Measurements from ENCODE around the gene CEACAM20. TPM values are rescaled to one million over a fixed set of nuclear protein-coding genes. Genes with fewer than 3 reads are reported as not detected.

CEACAM20 gene
- total RNA-seq, result not detected
- polyA plus RNA-seq, result not detected
- long read RNA-seq, donor 1, result 0 reads
- long read RNA-seq, donor 2, result 0 reads
- long read RNA-seq, donor 3, result 0 reads
- long read RNA-seq, donor 4, result 0 reads

DNA sequence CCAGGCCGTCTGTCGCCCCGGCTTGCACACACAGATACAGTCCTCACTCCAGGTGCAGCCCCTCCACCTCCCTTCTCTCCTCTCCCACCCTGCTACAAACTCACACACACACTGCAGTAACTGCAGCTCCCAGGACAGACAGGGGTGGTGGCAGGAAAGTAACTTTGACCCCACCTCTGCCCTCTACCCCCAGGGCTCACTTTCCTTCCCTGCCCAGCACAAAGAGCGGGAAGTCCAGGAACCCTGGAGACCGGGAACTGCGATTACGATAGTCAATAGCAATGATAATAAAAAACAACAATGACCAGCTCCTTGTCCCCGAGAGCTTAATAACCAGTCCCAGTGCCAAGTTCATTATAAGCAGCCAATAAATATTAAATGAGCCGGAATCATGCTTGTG lies at the start of gene CEACAM20:
CEACAM20 (minus strand) TSS at position 140 of the 400 bp plus-strand sequence. CDS start 166 bp downstream, outside the sequence.
- no peaks in the 10 kb centered on the region for H3K9me3 ChIP-seq (ENCODE audit: control insufficient read depth, low read length)
- ATAC-seq, result peak in 1 of 2 donors; percentile 16
- H3K4me1 ChIP-seq (ENCODE audit: control insufficient read depth, insufficient read depth, low read length), result no peaks in the 10 kb centered on the region
- 67% methylated on average over 9 of the region's 9 CpGs for WGBS
- intact Hi-C loops (cut with DNase I), result no loop called here
- no peak for DNase-seq
- H3K27me3 ChIP-seq (ENCODE audit: control insufficient read depth, insufficient read depth), result no peaks in the 10 kb centered on the region
- H3K4me3 ChIP-seq (ENCODE audit: low read length), result no peak within 1 kb of the TSS
- no peak within 1 kb of the TSS for H3K27ac ChIP-seq (ENCODE audit: low read length)

- Histone ChIP-seq H3K4me1 (ENCODE audit: control insufficient read depth, insufficient read depth, low read length) (no peaks in the 10 kb centered on the region), H3K27ac (ENCODE audit: low read length) (no peak overlapping the region), H3K9me3 (ENCODE audit: control insufficient read depth, low read length) (no peaks in the 10 kb centered on the region), H3K4me3 (ENCODE audit: low read length) (no peak overlapping the region), H3K27me3 (ENCODE audit: control insufficient read depth, insufficient read depth) (no peaks in the 10 kb centered on the region)
- intact Hi-C loops (cut with DNase I), result loop anchor here in 3 of 4 donors (5.0 to 10.0 kb wide), 3 partner anchors 80 to 267 kb away; partner anchors contain the start of gene NECTIN2 (in 1 of the 3)
- WGBS, result 61% methylated on average over 1 of the region's 1 CpG
- DNase-seq, result no peak
- no peak for ATAC-seq
Observed at GRCh38 chr19:44577566-44577874, 48.0 kb upstream of the CEACAM20 start.

DNA sequence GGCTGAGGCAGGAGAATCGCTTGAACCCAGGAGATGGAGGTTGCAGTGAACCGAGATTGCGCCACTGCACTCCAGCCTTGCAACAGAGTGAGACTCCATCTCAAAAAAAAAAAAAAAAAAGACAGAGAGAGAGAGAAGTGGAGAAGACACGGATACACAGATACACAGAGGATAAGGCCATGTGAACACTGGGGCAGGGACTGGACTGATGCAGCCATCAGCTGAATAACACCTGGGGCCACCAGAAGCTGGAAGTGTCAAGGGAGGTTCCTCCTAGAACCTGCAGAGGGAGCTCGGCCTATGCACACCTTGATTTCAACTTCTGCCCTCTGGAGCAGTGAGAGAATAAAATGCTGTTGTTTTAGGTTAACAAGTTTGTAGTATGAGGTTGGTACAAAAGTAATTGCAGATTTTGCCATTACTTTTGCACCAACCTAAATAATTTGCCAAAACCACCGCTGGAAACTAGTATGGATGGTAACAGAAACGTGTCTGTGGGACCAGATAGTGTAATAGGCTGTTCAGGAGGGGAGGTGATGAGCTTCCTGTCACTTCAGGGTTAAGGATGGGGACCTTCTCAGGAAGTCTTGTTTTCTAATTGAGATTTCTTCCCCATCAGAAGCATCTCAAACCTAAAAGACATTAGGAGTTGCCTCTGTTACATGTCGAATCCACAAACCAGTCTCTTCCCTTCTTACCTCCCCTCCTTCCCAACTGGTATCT lies 47.5 kb upstream of the CEACAM20 start:
- no peak for DNase-seq
- no peaks in the 10 kb centered on the region for H3K9me3 ChIP-seq (ENCODE audit: control insufficient read depth, low read length)
- ATAC-seq, result peak; percentile 50 to 62
- no peaks in the 10 kb centered on the region for H3K27me3 ChIP-seq (ENCODE audit: control insufficient read depth, insufficient read depth)
- no peak overlapping the region for H3K4me3 ChIP-seq (ENCODE audit: low read length)
- no peaks in the 10 kb centered on the region for H3K4me1 ChIP-seq (ENCODE audit: control insufficient read depth, insufficient read depth, low read length)
- no peak overlapping the region for H3K27ac ChIP-seq (ENCODE audit: low read length)
- 70% methylated on average over 8 of the region's 8 CpGs for WGBS
- intact Hi-C loops (cut with DNase I), result loop anchor here in 3 of 4 donors (5.0 to 10.0 kb wide), 3 partner anchors 80 to 268 kb away; partner anchors contain the start of gene NECTIN2 (in 1 of the 3)

DNA sequence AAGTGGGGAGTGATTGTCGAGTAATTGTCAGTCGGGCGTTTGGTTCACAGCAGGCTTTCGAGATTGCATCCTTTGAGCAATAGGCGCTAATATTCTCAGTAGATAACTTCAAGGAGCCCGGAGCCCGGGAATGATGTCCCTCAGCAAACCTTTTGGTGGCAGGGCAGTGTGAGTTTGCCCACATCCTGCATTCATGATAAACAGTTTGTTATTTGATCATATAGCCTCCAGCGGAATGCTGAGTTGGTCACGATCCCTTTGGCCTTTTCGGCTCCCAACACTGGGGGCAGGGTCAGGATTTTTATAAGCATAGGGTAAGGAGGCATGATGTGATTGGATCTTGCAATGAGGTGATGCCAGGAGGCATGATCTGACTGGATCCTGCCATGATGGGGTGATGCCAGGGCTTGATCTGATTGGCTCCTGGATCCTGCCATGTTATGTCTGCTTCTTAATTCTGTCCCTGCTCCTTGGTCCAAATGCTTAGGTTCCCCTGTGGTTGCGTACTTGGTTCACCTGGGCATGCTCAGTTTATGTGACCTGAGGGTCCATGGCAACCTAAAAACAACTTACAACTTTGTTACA lies 45.7 kb upstream of the CEACAM20 start:
- Histone ChIP-seq H3K27me3 (ENCODE audit: control insufficient read depth, insufficient read depth) (no peaks in the 10 kb centered on the region), H3K4me1 (ENCODE audit: control insufficient read depth, insufficient read depth, low read length) (no peaks in the 10 kb centered on the region), H3K9me3 (ENCODE audit: control insufficient read depth, low read length) (no peaks in the 10 kb centered on the region), H3K27ac (ENCODE audit: low read length) (no peak overlapping the region), H3K4me3 (ENCODE audit: low read length) (no peak overlapping the region)
- ATAC-seq (no peak), DNase-seq (no peak)
- WGBS, result 77% methylated on average over 11 of the region's 11 CpGs
- intact Hi-C loops (cut with DNase I), result loop anchor here in 3 of 4 donors (5.0 to 10.0 kb wide), 3 partner anchors 82 to 270 kb away; partner anchors contain the start of gene NECTIN2 (in 1 of the 3)

GRCh38 chr19:44574186-44574950 lies 44.9 kb upstream of the CEACAM20 start:
- H3K27ac ChIP-seq (ENCODE audit: low read length), result no peak overlapping the region
- H3K9me3 ChIP-seq (ENCODE audit: control insufficient read depth, low read length), result no peaks in the 10 kb centered on the region
- no peak overlapping the region for H3K4me3 ChIP-seq (ENCODE audit: low read length)
- ATAC-seq (no peak), DNase-seq (no peak)
- intact Hi-C loops (cut with DNase I), result loop anchor here in 3 of 4 donors (5.0 to 10.0 kb wide), 3 partner anchors 83 to 270 kb away; partner anchors contain the start of gene NECTIN2 (in 1 of the 3)
- WGBS, result 81% methylated on average over 8 of the region's 8 CpGs
- no peaks in the 10 kb centered on the region for H3K27me3 ChIP-seq (ENCODE audit: control insufficient read depth, insufficient read depth)
- H3K4me1 ChIP-seq (ENCODE audit: control insufficient read depth, insufficient read depth, low read length), result no peaks in the 10 kb centered on the region

GRCh38 chr19:44573627-44574026 lies 44.2 kb upstream of the CEACAM20 start:
- no peak overlapping the region for H3K4me3 ChIP-seq (ENCODE audit: low read length)
- no peaks in the 10 kb centered on the region for H3K4me1 ChIP-seq (ENCODE audit: control insufficient read depth, insufficient read depth, low read length)
- H3K9me3 ChIP-seq (ENCODE audit: control insufficient read depth, low read length), result no peaks in the 10 kb centered on the region
- WGBS, result 54% methylated on average over 4 of the region's 4 CpGs
- ATAC-seq (no peak), DNase-seq (no peak)
- no peaks in the 10 kb centered on the region for H3K27me3 ChIP-seq (ENCODE audit: control insufficient read depth, insufficient read depth)
- intact Hi-C loops (cut with DNase I), result loop anchor here in 3 of 4 donors (5.0 to 10.0 kb wide), 3 partner anchors 84 to 271 kb away; partner anchors contain the start of gene NECTIN2 (in 1 of the 3)
- no peak overlapping the region for H3K27ac ChIP-seq (ENCODE audit: low read length)

DNA sequence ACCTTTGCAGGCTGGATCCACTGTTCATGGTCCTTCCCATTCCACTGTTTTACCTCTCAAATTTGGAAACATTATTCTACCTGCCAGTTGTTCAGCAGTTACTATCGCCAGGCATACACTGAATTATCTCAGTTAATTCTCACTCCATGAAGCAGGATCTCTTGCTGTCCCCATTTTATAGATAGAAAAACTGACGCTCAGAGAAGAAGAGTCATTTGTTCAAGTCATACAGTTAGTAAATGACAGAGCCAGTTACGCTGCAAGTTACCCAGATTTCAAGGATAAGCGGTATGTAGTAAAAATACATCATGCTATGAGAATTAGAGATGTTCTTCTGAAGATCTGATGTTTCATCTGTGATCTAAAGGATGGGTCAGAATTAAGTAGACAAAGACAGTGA lies 43.7 kb upstream of the CEACAM20 start:
- H3K4me3 ChIP-seq (ENCODE audit: low read length), result no peak overlapping the region
- H3K27ac ChIP-seq (ENCODE audit: low read length), result no peak overlapping the region
- no peaks in the 10 kb centered on the region for H3K27me3 ChIP-seq (ENCODE audit: control insufficient read depth, insufficient read depth)
- WGBS, result 89% methylated on average over 4 of the region's 4 CpGs
- ATAC-seq (no peak), DNase-seq (no peak)
- H3K9me3 ChIP-seq (ENCODE audit: control insufficient read depth, low read length), result no peaks in the 10 kb centered on the region
- intact Hi-C loops (cut with DNase I), result loop anchor here in 3 of 4 donors (5.0 to 10.0 kb wide), 3 partner anchors 84 to 272 kb away; partner anchors contain the start of gene NECTIN2 (in 1 of the 3)
- no peaks in the 10 kb centered on the region for H3K4me1 ChIP-seq (ENCODE audit: control insufficient read depth, insufficient read depth, low read length)

DNA sequence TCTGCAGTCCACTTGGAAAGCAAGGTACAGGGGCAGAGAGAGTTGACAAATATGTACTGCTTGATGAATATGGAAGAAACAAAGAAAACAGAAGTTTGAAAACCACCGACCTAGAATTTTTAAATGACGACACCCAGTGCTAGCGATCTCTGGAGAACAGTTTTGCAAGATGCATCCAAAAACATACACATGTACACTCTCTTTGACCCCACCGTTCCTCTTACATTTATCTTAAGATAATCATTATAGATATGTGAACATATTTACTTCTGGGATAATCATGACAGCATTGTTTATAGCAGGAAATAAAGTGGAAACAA lies 43.1 kb upstream of the CEACAM20 start:
- Histone ChIP-seq H3K4me3 (ENCODE audit: low read length) (no peak overlapping the region), H3K27ac (ENCODE audit: low read length) (no peak overlapping the region), H3K4me1 (ENCODE audit: control insufficient read depth, insufficient read depth, low read length) (no peaks in the 10 kb centered on the region), H3K27me3 (ENCODE audit: control insufficient read depth, insufficient read depth) (no peaks in the 10 kb centered on the region), H3K9me3 (ENCODE audit: control insufficient read depth, low read length) (no peaks in the 10 kb centered on the region)
- intact Hi-C loops (cut with DNase I), result loop anchor here in 3 of 4 donors (5.0 to 10.0 kb wide), 3 partner anchors 85 to 272 kb away; partner anchors contain the start of gene NECTIN2 (in 1 of the 3)
- 55% methylated on average over 4 of the region's 4 CpGs for WGBS
- DNase-seq, result no peak
- ATAC-seq, result no peak

- Histone ChIP-seq H3K9me3 (ENCODE audit: control insufficient read depth, low read length) (no peaks in the 10 kb centered on the region), H3K4me1 (ENCODE audit: control insufficient read depth, insufficient read depth, low read length) (no peaks in the 10 kb centered on the region), H3K4me3 (ENCODE audit: low read length) (no peak overlapping the region), H3K27ac (ENCODE audit: low read length) (no peak overlapping the region), H3K27me3 (ENCODE audit: control insufficient read depth, insufficient read depth) (no peaks in the 10 kb centered on the region)
- intact Hi-C loops (cut with DNase I), result loop anchor here in 3 of 4 donors (2.0 to 10.0 kb wide), 4 partner anchors 85 to 273 kb away; partner anchors contain the start of gene NECTIN2 (in 1 of the 3)
- ATAC-seq (peak; percentile 33 to 47), DNase-seq (no peak)
- 87% methylated on average over 5 of the region's 5 CpGs for WGBS
Observed at GRCh38 chr19:44571830-44572580, 42.5 kb upstream of the CEACAM20 start.

Data from right cardiac atrium (tissue), 5 donors.